ENCODE results near the gene CDH8. TPM values are rescaled to one million over a fixed set of nuclear protein-coding genes. Genes with fewer than 3 reads are reported as not detected.

CDH8 gene
- total RNA-seq, 1 donor from 2014 or later: 9.4 TPM

DNA sequence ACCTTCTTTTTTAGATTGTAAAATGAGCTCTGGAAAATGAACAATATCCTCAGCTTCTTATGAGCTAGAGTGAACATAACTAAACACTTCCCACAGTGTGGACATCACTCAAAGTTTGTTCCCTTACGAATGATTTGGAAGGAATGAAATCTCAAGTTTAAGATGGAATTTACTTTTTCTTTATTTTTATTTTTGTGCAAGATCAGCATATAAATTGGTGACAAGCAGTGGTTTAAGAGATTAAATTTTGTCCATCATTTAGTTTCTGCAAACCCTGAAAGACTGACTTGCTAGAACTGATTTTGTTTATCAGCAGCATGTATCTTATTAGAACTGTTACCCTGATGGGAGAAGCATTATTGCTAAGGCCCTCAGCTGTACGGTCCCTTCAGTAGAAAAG lies 420.1 kb downstream of the CDH8 start:
- no peak for DNase-seq

DNA sequence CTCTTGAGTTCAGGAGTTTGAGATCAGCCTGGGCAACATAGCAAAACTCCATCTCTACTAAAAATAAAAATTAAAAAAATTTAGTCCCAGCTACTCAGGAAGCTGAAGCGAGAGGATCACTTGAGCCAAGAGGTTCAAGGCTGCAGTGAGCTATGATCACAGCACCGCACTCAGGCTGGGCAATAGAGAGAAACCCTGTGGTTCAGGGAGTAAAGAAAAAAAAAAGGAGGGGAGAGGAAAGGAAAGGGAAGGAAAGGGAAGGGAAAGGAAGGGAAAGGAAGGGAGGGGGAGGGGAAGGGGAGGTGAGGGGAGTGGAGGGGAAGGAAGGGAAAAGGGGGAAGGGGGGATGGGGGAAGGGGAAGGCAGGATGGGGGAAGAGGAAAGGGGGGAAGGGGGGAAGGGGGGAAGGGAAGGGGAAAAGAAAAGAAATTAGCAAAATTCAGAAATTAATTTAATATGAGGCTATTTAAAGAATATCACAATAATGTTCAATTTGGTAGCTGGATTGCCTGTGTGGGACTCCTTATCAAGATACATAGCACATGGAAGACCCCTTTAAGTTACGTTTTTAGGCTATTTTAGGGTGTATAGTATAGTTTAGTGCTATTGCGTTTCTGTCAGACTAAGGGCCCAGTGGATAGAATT lies 424.3 kb downstream of the CDH8 start:
- DNase-seq: no peak

DNA sequence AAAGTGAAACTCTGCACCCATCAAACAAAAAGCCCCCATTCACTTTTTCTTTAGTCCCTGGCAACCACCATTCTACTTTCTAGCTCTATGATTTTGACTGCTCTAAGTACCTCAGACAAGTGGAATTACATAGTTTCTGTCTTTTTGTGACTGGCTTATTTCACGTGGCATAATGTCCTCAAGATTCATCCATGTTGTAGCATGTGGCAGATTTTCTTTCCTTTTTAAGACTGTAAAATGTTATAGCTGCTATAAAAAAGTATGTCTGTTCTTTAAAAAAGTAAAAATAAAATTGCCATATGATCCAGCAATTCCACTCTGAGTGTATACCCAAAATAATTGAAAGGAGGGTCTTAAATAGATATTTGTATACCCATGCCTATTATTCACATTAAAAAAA lies 429.7 kb downstream of the CDH8 start:
- DNase-seq: no peak

Measured in tongue (tissue), 2 donors.